ENCODE data around the gene TNK1.

DNA sequence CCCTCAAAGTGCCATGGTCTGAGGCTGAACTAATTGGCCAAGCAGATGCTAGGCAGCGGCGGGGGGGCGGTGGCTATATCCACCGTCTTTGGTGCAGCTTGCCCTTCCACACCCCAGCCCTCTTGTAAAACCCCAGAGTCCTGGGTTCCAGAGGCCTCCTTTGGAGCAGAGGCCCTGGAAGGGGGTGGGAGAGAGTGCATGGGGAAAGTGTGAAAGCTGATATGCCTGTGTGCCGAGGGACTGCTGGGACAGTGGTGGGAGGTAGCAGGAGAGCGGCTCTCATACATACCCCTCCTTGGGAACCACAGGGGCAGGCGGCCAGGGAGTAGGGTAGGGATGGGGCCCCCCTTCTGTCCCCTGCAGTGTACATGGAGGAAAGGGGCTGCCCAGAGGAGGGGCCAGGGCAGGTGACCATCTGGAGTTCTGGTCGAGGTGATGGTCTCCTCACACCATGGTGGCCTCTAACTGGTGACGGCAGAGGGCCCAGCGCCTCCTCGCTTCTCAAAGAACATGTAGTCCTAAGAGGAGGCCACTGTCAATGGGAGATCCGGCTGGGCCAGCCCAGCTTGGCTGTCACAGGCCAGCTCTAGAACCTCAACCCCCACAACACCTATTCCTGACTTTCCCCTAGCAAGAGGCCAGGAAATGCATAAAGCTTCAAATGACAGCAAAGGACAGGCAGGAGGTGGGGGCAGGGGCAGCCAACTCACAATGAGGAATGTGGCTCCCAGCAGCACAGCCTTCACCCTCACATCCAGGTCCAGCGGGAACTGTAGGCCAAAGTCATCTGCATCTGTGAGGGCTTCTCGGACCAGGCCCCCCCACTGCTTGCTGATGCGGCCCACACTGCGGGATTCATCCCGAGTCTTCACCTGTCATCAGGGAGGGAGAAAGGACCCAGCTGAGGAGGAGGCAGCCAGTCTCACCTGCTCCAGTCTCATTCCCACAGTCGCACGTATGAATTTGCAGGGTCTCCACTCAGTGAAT is 9.3 kb downstream of the TNK1 start:
- TF ChIP-seq TAF1 (IDR thresholded peaks at IDR 0.05; ENCODE audit: low read depth, low read length) (no peak), POLR2A (IDR thresholded peaks at IDR 0.05; ENCODE audit: low read depth, low read length) (no peak), SPI1 (IDR thresholded peaks at IDR 0.05; ENCODE audit: low read depth, low read length) (no peak)

All from GM12891 (cell line).